Lower leg skin (tissue), 3 donors: ENCODE results near the gene MAPK8IP3.

Experiments used
- CTCF ChIP-seq, 3 donors: fragments of 450-650 bp; IDR thresholded peaks; one replicate each; pipeline ENCODE4 v1.5.1; 2016; ENCODE audit warnings: antibody characterized with exemption in 3 of 3, mild to moderate bottlenecking in 3 of 3, moderate library complexity in 2 of 3
- POLR2A ChIP-seq, 2 donors: fragments of 450-650 bp; IDR thresholded peaks; one replicate each; pipeline ENCODE4 v1.6.1; 2016 to 2017; ENCODE audit warnings: antibody characterized with exemption in 2 of 2, mild to moderate bottlenecking in 1 of 2, moderate library complexity in 1 of 2

- TF ChIP-seq CTCF (IDR thresholded peaks at IDR 0.05) (no peak), POLR2A (IDR thresholded peaks at IDR 0.05) (no peak)
These were observed 86.2 kb downstream of the MAPK8IP3 start for GRCh38 chr16:1791943-1792812.
